Testis (tissue), 2 donors: ENCODE results near the gene HECW1.

Experiments
- CTCF ChIP-seq, 3 experiments: fragments of 450-650 bp in 2 of 3; fragments of 200-600 bp in 1 of 3; sonication (generic) in 1 of 3; IDR thresholded peaks; one replicate each; pipeline ENCODE4 v1.5.1; 2016 to 2019; ENCODE audit warnings: antibody characterized with exemption in 3 of 3, mild to moderate bottlenecking in 2 of 3, moderate library complexity in 1 of 3
- POLR2A ChIP-seq: fragments of 450-650 bp; IDR thresholded peaks from one replicate; pipeline ENCODE4 v1.6.1; 2017; ENCODE audit warnings: antibody characterized with exemption, mild to moderate bottlenecking, moderate library complexity

GRCh38 chr7:43139137-43139536 is 26.7 kb downstream of the HECW1 start:
- TF ChIP-seq CTCF (IDR thresholded peaks at IDR 0.05) (no peak), POLR2A (no peak)
